ENCODE results near the gene TRPM7. TPM values are rescaled to one million over a fixed set of nuclear protein-coding genes. Genes with fewer than 3 reads are reported as not detected.

Gene TRPM7
- total RNA-seq, 1 experiment from 2014 or later: 35.1 TPM

- Histone ChIP-seq H3K79me2 (ENCODE audit: insufficient read depth, low read length) (no peaks in the 10 kb centered on the region), H4K8ac (replicated peaks; ENCODE audit: insufficient read length, low read depth, low read length) (no peak overlapping the region), H3K23ac (ENCODE audit: insufficient read length, low read depth, low read length) (no peak overlapping the region), H3K4me1 (ENCODE audit: insufficient read depth, low read length) (no peaks in the 10 kb centered on the region), H3K27ac (ENCODE audit: insufficient read length, low read depth, low read length) (no peak overlapping the region), H3K14ac (ENCODE audit: insufficient read depth, low read length) (no peak overlapping the region), H2AK5ac (ENCODE audit: insufficient read length, low read length) (no peak overlapping the region), H4K20me1 (ENCODE audit: control insufficient read depth, insufficient read depth, insufficient read length) (no peaks in the 10 kb centered on the region), H3K79me1 (ENCODE audit: insufficient read depth, low read depth, low read length, poor library complexity, severe bottlenecking) (no peaks in the 10 kb centered on the region), H2AFZ (ENCODE audit: low read length) (no peak overlapping the region), H3K9ac (ENCODE audit: extremely low read depth, insufficient read length, low read length) (no peak overlapping the region), H2BK5ac (ENCODE audit: insufficient read length, low read length) (no peak overlapping the region), H2BK120ac (ENCODE audit: low read depth, low read length, poor library complexity, severe bottlenecking) (no peak overlapping the region), H3K56ac (ENCODE audit: insufficient read length, low read depth, low read length) (no peak overlapping the region), H2BK20ac (ENCODE audit: low read depth, low read length, poor library complexity, severe bottlenecking) (no peak overlapping the region), H3K18ac (ENCODE audit: insufficient read length, low read depth, low read length) (no peak overlapping the region), H3K4ac (ENCODE audit: low read depth, low read length) (no peak overlapping the region), H4K5ac (ENCODE audit: insufficient read length, low read depth, low read length) (no peak overlapping the region), H2BK12ac (ENCODE audit: insufficient read length, low read depth, low read length) (no peak overlapping the region), H2BK15ac (ENCODE audit: low read depth, low read length) (no peak overlapping the region), H3K4me2 (ENCODE audit: insufficient read depth, insufficient read length, low read length) (no peak overlapping the region), H3K27me3 (ENCODE audit: insufficient read depth, low read length) (no peaks in the 10 kb centered on the region), H4K91ac (ENCODE audit: insufficient read length, low read depth, low read length) (no peak overlapping the region), H3K23me2 (ENCODE audit: insufficient read length, low read depth, low read length, poor library complexity, severe bottlenecking) (no peaks in the 10 kb centered on the region), H3T11ph (ENCODE audit: low read length) (no peak overlapping the region), H3K9me3 (ENCODE audit: control insufficient read depth, low read depth, low read length) (no peaks in the 10 kb centered on the region)
- Mint-ChIP-seq H3K36me3 (ENCODE audit: insufficient read depth in 1 of 3, low read depth in 3 of 3) (peaks cover 0 to 5% (median 0%) of the 10 kb centered on the region in 3 experiments; a peak in 1 of 7 replicates), H3K27ac (no peak overlapping the region), H3K27me3 (ENCODE audit: low read depth) (no peaks in the 10 kb centered on the region), H3K4me3 (no peak overlapping the region), H3K4me1 (no peaks in the 10 kb centered on the region), H3K9me3 (peaks cover 9 to 10% of the 10 kb centered on the region in 2 experiments)
- DNase-seq: no peak
- WGBS (ENCODE audit: extremely low coverage, insufficient read length, low lambda C conversion rate): no CpG with 5 or more reads among the region's 7 CpGs
- no peak for TF ChIP-seq CTCF (conservative IDR thresholded peaks at IDR 0.05)
Measured at GRCh38 chr15:50519740-50520425, 166.7 kb downstream of the TRPM7 start.
